Body of pancreas (tissue), 4 donors: ENCODE measurements around the gene GMDS. TPM values are rescaled to one million over a fixed set of nuclear protein-coding genes. Genes with fewer than 3 reads are reported as not detected.

Experiments
- ATAC-seq: fragments of 150-250 bp; one replicate; pipeline ENCODE4 v1.9.1; 2016
- DNase-seq, 4 donors: peaks; one replicate each; pipeline ENCODE4 v3.0.0-alpha.2; 2019
- H3K27ac ChIP-seq, 4 donors: fragments of 200-600 bp; sonication (generic); 1 replicate in 3 of 4; 2 replicates in 1 of 4; pipeline versions ENCODE4 v1.5.1 to v1.6.1; 2016 to 2019; ENCODE audit warnings: mild to moderate bottlenecking in 1 of 4, mixed read lengths in 1 of 4, moderate library complexity in 1 of 4
- H3K27me3 ChIP-seq, 2 donors: fragments of 200-600 bp; sonication (generic); one replicate each; pipeline ENCODE4 v1.6.0; 2016; ENCODE audit warnings: mild to moderate bottlenecking in 1 of 2
- H3K36me3 ChIP-seq, 2 donors: fragments of 200-600 bp; sonication (generic); replicated peaks in 1 of 2; 2 replicates each; pipeline ENCODE4 v1.5.1; 2016; ENCODE audit warnings: low read depth in 2 of 2; ENCODE audit not compliant: insufficient read depth in 1 of 2
- H3K4me1 ChIP-seq: fragments of 200-600 bp; sonication (generic); one replicate; pipeline ENCODE4 v1.6.0; 2016
- H3K4me3 ChIP-seq, 2 donors: fragments of 200-600 bp; sonication (generic); 1 replicate in 1 of 2; 2 replicates in 1 of 2; pipeline ENCODE4 v1.5.1; 2016 to 2019
- H3K9me3 ChIP-seq, 3 donors: fragments of 200-600 bp; sonication (generic); 1 replicate in 2 of 3; 2 replicates in 1 of 3; pipeline ENCODE4 v1.5.1; 2016
- POLR2A ChIP-seq, 3 donors: fragments of 450-650 bp; IDR thresholded peaks; one replicate each; pipeline ENCODE4 v1.6.1; 2016; ENCODE audit warnings: antibody characterized with exemption in 3 of 3, mild to moderate bottlenecking in 2 of 3
- WGBS, 2 donors: methylation state at CpG; one replicate each; pipeline ENCODE4 v1.1.5; 2017; 5-methylcytosine and 5-hydroxymethylcytosine counted together
- intact Hi-C: fragments of 100-400 bp; cut with DNase I; formaldehyde crosslinking; loops from one replicate; pipeline ENCODE4 v1.15.1; 2023
- total RNA-seq, 2 donors: library from RNA; depleted of rRNA; stranded (reverse); fragments of >200 nt; gene quantifications; one replicate each; pipeline ENCODE4 v1.1.0, GENCODE V29; 2016
- TF ChIP-seq, protein P1 (sequence below), 7 experiments: fragments of 450-650 bp in 4 of 7; fragments of 200-600 bp in 3 of 7; sonication (generic) in 3 of 7; IDR thresholded peaks; one replicate each; pipeline ENCODE4 v1.5.1; 2016 to 2019; ENCODE audit warnings: antibody characterized with exemption in 7 of 7

The GMDS gene
- total RNA-seq, 2 donors from 2014 or later = 34.5 to 63.3 TPM

DNA sequence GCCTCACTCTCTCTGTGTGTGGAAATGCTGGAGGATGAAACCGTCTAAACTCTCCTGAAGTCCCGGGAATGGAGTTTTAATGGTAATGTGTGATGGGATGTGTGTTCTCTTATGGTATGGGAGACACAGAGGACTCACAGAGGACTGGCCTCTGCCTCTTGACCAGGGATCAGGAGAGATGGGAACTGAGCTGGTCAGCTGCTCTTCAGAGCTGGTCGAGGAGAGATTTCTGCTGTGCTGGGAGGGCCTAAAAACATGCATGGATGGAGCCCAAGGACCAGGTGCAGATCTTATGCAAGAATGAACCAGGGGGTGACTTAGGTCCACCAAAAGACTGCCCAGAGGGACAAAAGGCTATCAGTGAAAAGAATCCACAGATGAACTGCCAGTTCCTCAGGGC is 27.3 kb upstream of the GMDS start:
- intact Hi-C loops = no loop called here
- Histone ChIP-seq H3K4me1 (no peaks in the 10 kb centered on the region), H3K27ac (no peak overlapping the region), H3K9me3 (no peaks in the 10 kb centered on the region), H3K4me3 (no peak overlapping the region), H3K27me3 (no peaks in the 10 kb centered on the region), H3K36me3 (no peaks in the 10 kb centered on the region)
- no peak for ATAC-seq
- 93% methylated on average over 3 of the region's 3 CpGs for WGBS, 2 donors
- TF ChIP-seq, protein P1, sequence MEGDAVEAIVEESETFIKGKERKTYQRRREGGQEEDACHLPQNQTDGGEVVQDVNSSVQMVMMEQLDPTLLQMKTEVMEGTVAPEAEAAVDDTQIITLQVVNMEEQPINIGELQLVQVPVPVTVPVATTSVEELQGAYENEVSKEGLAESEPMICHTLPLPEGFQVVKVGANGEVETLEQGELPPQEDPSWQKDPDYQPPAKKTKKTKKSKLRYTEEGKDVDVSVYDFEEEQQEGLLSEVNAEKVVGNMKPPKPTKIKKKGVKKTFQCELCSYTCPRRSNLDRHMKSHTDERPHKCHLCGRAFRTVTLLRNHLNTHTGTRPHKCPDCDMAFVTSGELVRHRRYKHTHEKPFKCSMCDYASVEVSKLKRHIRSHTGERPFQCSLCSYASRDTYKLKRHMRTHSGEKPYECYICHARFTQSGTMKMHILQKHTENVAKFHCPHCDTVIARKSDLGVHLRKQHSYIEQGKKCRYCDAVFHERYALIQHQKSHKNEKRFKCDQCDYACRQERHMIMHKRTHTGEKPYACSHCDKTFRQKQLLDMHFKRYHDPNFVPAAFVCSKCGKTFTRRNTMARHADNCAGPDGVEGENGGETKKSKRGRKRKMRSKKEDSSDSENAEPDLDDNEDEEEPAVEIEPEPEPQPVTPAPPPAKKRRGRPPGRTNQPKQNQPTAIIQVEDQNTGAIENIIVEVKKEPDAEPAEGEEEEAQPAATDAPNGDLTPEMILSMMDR (IDR thresholded peaks at IDR 0.05) = no peak
- no peak for TF ChIP-seq POLR2A (IDR thresholded peaks at IDR 0.05)
- DNase-seq = no peak

DNA sequence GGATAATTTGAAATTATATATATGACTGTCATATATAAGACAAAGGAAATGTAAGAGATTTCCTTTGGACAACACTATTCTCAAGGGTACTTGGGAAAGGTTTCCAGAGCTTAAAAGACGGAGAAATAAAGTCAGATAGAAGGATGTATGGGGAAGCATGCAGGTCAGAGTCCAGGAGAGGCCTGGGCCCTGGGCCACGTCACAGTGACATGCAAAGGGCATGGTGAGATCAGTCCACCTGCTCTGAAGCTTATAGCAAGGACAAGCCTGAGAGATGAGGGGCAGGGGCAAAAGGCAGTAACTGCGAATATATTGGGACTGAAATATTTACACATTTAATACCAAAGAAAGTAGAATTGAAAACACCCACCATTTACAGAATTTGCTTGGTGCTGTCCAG is 24.6 kb upstream of the GMDS start:
- no peak overlapping the region for H3K27ac ChIP-seq
- ATAC-seq = no peak
- H3K4me1 ChIP-seq = peaks cover 9% of the 10 kb centered on the region
- no peak overlapping the region for H3K4me3 ChIP-seq
- DNase-seq = peak in 1 of 4 donors; percentile 36
- intact Hi-C loops = no loop called here
- no peaks in the 10 kb centered on the region for H3K36me3 ChIP-seq
- no peaks in the 10 kb centered on the region for H3K27me3 ChIP-seq
- 68 to 69% methylated on average over 3 of the region's 3 CpGs for WGBS, 2 donors
- H3K9me3 ChIP-seq = no peaks in the 10 kb centered on the region
- TF ChIP-seq POLR2A (IDR thresholded peaks at IDR 0.05) = no peak
- TF ChIP-seq, protein P1 (IDR thresholded peaks at IDR 0.05) = no peak

DNA sequence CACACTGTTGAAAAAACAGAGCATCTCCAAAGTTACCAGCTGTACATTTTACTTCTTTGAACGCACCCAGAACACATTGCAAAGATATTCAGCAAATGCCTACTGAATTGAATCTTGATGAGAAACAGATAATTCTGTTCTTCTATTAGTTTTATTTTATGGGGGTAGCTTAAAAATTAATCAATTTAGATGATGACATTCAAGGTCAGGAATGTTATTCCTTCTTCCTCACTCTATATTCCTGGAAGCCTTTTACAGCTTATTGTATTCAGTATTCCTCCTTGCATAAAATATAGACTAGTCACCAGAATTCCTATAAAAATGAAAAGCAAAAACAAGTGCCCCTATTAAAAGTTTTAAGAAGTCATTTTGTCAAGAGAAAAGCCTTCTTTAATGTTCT is 21.4 kb upstream of the GMDS start:
- H3K4me1 ChIP-seq = peaks cover 9% of the 10 kb centered on the region
- no peak overlapping the region for H3K27ac ChIP-seq
- intact Hi-C loops = no loop called here
- no peak overlapping the region for H3K4me3 ChIP-seq
- no peaks in the 10 kb centered on the region for H3K9me3 ChIP-seq
- no peaks in the 10 kb centered on the region for H3K27me3 ChIP-seq
- WGBS, 2 donors = 91 to 95% methylated on average over 1 of the region's 1 CpG
- TF ChIP-seq, protein P1 (IDR thresholded peaks at IDR 0.05) = no peak
- TF ChIP-seq POLR2A (IDR thresholded peaks at IDR 0.05) = no peak
- DNase-seq = no peak
- ATAC-seq = no peak
- no peaks in the 10 kb centered on the region for H3K36me3 ChIP-seq

DNA sequence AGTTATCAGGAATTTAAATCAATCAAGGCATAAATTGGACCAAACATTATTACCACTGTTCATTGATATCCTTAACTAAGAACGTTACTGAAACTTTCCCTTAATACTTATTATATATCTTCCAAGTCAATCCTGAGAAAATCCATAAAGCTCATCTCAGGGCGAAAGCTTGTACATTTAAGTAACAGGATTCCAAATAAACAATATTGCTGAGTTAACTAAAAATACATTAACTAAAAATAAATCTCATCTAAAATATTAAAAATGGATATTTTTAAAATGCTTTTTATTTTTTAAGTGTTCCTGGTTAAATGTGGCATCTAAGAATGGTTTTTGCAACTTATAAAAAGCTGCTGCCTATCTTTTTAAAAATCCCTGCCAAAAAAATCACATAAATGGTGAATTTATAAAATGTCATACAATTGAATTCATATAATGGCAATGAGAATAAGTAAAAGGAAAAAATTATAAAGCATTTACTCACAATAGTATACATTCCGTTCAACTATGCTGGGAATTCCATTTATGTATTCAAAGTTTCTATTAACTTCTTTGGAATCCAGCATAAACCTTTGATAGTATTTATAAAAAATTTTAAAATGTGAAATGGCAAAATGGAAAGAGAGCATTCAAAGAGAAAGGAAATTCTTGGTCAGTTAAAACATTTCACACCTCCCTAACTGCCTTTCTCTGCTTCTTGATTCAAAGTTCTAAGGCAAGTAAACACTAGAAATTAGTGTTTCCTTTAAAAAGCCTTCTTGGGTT is 20.8 kb upstream of the GMDS start:
- Histone ChIP-seq H3K27ac (no peak overlapping the region), H3K4me3 (no peak overlapping the region), H3K27me3 (no peaks in the 10 kb centered on the region), H3K36me3 (no peaks in the 10 kb centered on the region), H3K4me1 (peaks cover 9% of the 10 kb centered on the region), H3K9me3 (no peaks in the 10 kb centered on the region)
- ATAC-seq (no peak), DNase-seq (no peak)
- 77 to 83% methylated on average over 3 of the region's 3 CpGs for WGBS, 2 donors
- intact Hi-C loops = no loop called here
- TF ChIP-seq, protein P1 (IDR thresholded peaks at IDR 0.05) = no peak

DNA sequence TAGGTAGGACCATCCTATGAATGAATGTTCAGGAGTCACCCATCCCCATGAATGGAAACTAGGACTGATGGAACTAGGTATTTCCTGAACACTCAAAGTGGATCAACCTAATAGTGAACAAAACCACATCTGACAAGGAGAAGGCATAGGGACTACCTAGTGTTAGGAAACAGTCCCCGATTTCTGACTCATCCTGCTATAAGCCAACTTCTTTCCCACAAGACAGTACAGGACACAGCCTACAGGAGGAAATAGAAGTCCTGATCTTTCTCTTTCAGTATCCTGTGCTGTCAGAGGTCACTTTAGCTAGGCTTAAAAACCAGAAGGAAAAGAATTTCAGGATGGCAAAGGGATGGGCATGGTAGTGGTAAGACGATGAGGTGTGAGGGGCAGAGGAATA is 19.5 kb upstream of the GMDS start:
- Histone ChIP-seq H3K4me1 (peaks cover 9% of the 10 kb centered on the region), H3K27ac (no peak overlapping the region), H3K27me3 (no peaks in the 10 kb centered on the region), H3K9me3 (no peaks in the 10 kb centered on the region), H3K4me3 (no peak overlapping the region), H3K36me3 (no peaks in the 10 kb centered on the region)
- 92 to 94% methylated on average over 2 of the region's 2 CpGs for WGBS, 2 donors
- intact Hi-C loops = no loop called here
- TF ChIP-seq, protein P1 (IDR thresholded peaks at IDR 0.05) = no peak
- TF ChIP-seq POLR2A (IDR thresholded peaks at IDR 0.05) = no peak
- DNase-seq (no peak), ATAC-seq (no peak)
